Stimulated activated CD4-positive, alpha-beta T cell treated with anti-CD3 and anti-CD28 coated beads, Interleukin-2, amount 100 ng/mL, for 4 hours (primary cell): Measurements from ENCODE around the gene SPATA20.

Source experiments
- DNase-seq: peaks from one replicate; pipeline ENCODE4 v3.0.0-alpha.2; 2020; ENCODE audit warnings: low read depth

Gene SPATA20

GRCh38 chr17:50520483-50520882 lies 26.5 kb upstream of the SPATA20 start:
- DNase-seq: no peak

GRCh38 chr17:50521514-50521913 lies 25.5 kb upstream of the SPATA20 start:
- no peak for DNase-seq

GRCh38 chr17:50522766-50523165 lies 24.2 kb upstream of the SPATA20 start:
- no peak for DNase-seq

- DNase-seq: no peak
These were observed 23.8 kb upstream of the SPATA20 start for GRCh38 chr17:50523208-50523607.

GRCh38 chr17:50524838-50525237 lies 22.1 kb upstream of the SPATA20 start:
- DNase-seq: no peak

GRCh38 chr17:50527155-50527762 lies 19.7 kb upstream of the SPATA20 start:
- DNase-seq: no peak

GRCh38 chr17:50527949-50528474 lies 19.0 kb upstream of the SPATA20 start:
- no peak for DNase-seq

GRCh38 chr17:50529849-50530248 lies 17.1 kb upstream of the SPATA20 start:
- DNase-seq: no peak

GRCh38 chr17:50531428-50532025 lies 15.4 kb upstream of the SPATA20 start:
- DNase-seq: no peak

GRCh38 chr17:50532452-50533024 lies 14.4 kb upstream of the SPATA20 start, which contains the start of gene EPN3:
TSS of gene EPN3 (plus strand) at chr17:50532735. CDS start at chr17:50536557, 3,822 bp downstream.
- no peak for DNase-seq

- no peak for DNase-seq
These were observed 13.8 kb upstream of the SPATA20 start for GRCh38 chr17:50533185-50533584.

- no peak for DNase-seq
These were observed 13.2 kb upstream of the SPATA20 start for GRCh38 chr17:50533720-50534148.

- no peak for DNase-seq
These were observed 12.6 kb upstream of the SPATA20 start for GRCh38 chr17:50534222-50534978.

- no peak for DNase-seq
These were observed 12.0 kb upstream of the SPATA20 start for GRCh38 chr17:50534979-50535326.

GRCh38 chr17:50535407-50535806 lies 11.6 kb upstream of the SPATA20 start:
- DNase-seq: no peak

- DNase-seq: no peak
These were observed 10.0 kb upstream of the SPATA20 start for GRCh38 chr17:50536683-50537646.

GRCh38 chr17:50537721-50538548 lies 9.0 kb upstream of the SPATA20 start:
- DNase-seq: no peak

GRCh38 chr17:50538549-50539410 lies 8.2 kb upstream of the SPATA20 start:
- DNase-seq: no peak

GRCh38 chr17:50539762-50540559 lies 7.0 kb upstream of the SPATA20 start:
- DNase-seq: no peak
